PC-3 (cell line): ENCODE data around the gene ADGRL3. TPM values are rescaled to one million over a fixed set of nuclear protein-coding genes. Genes with fewer than 3 reads are reported as not detected.

ENCODE experiments used
- ATAC-seq: fragments of 200-7000 bp; cut with Tn5 transposase; 2 replicates; pipeline ENCODE4 v1.9.1; 2020; ENCODE audit warnings: mild to moderate bottlenecking, moderate library complexity
- BruUV-seq: library from RNA; stranded (reverse); fragments of 400-500 nt; replicated peaks from 2 replicates; lab custom pipeline; 2021; lab: Mats Ljungman, UMichigan
- CTCF ChIA-PET: fragments of 300-600 bp; sonication (Branson Sonifier 250); formaldehyde crosslinking; loops from one replicate; lab custom pipeline; 2022; ENCODE audit warnings: antibody characterized with exemption; lab: Charles Lee
- POLR2A ChIA-PET: fragments of 300-600 bp; sonication (Branson Sonifier 250); formaldehyde crosslinking; loops from one replicate; lab custom pipeline; 2022; ENCODE audit warnings: antibody characterized with exemption; ENCODE audit not compliant: unreplicated experiment; lab: Charles Lee
- DNase-seq: peaks from one replicate; pipeline ENCODE4 v3.0.0-alpha.2; 2015
- H2AFZ ChIP-seq: fragments of 300-600 bp; sonication (generic); 2 replicates; pipeline ENCODE4 v1.6.0; 2016; ENCODE audit warnings: antibody characterized with exemption, low read length
- H3F3A ChIP-seq: fragments of 300-600 bp; sonication (generic); one replicate; pipeline ENCODE4 v1.6.0; 2017; ENCODE audit warnings: antibody characterized with exemption, low read length, control low read depth, mild to moderate bottlenecking; ENCODE audit not compliant: unreplicated experiment
- H3K27ac ChIP-seq: fragments of 300-600 bp; sonication (generic); 2 replicates; pipeline ENCODE4 v1.5.1; 2016; ENCODE audit warnings: mild to moderate bottlenecking, low read length
- H3K27me3 ChIP-seq: fragments of 300-600 bp; sonication (generic); 2 replicates; pipeline ENCODE4 v1.6.1; 2016; ENCODE audit warnings: low read length, mixed read lengths
- H3K36me3 ChIP-seq: fragments of 300-600 bp; sonication (generic); 2 replicates; pipeline ENCODE4 v1.6.1; 2016; ENCODE audit warnings: low read depth, mixed run types, low read length, mixed read lengths
- H3K4me1 ChIP-seq: fragments of 300-600 bp; sonication (generic); 2 replicates; pipeline ENCODE4 v1.5.1; 2016; ENCODE audit warnings: low read length; ENCODE audit not compliant: insufficient read depth
- H3K4me2 ChIP-seq: fragments of 300-600 bp; sonication (generic); 2 replicates; pipeline ENCODE4 v1.6.0; 2016; ENCODE audit warnings: low read length
- H3K4me3 ChIP-seq: fragments of 300-600 bp; sonication (generic); 2 replicates; pipeline ENCODE4 v1.5.1; 2016; ENCODE audit warnings: mild to moderate bottlenecking, low read length, mixed read lengths
- H3K79me2 ChIP-seq: fragments of 300-600 bp; sonication (generic); 2 replicates; pipeline ENCODE4 v1.6.1; 2017; ENCODE audit warnings: low read length, mixed read lengths
- H3K9ac ChIP-seq: fragments of 300-600 bp; sonication (generic); 2 replicates; pipeline ENCODE4 v1.6.0; 2016; ENCODE audit warnings: mild to moderate bottlenecking, low read length
- H3K9me2 ChIP-seq: fragments of 300-600 bp; sonication (generic); replicated peaks from 2 replicates; pipeline ENCODE4 v1.6.1; 2016; ENCODE audit warnings: mixed run types, low read length, mixed read lengths
- H3K9me3 ChIP-seq: fragments of 300-600 bp; sonication (generic); 2 replicates; pipeline ENCODE4 v1.6.1; 2016; ENCODE audit warnings: low read length, mixed read lengths
- H4K20me1 ChIP-seq: fragments of 300-600 bp; sonication (generic); 2 replicates; pipeline ENCODE4 v1.6.1; 2016; ENCODE audit warnings: low read length, mixed read lengths
- CTCF ChIP-seq: fragments of 300-600 bp; sonication (generic); conservative IDR thresholded peaks from 2 replicates; pipeline ENCODE4 v1.5.1; 2017; ENCODE audit warnings: antibody characterized with exemption, low read depth, mild to moderate bottlenecking, low read length
- EZH2 ChIP-seq: fragments of 300-600 bp; sonication (generic); IDR thresholded peaks from one replicate; pipeline ENCODE4 v1.6.1; 2017; ENCODE audit warnings: antibody characterized with exemption, mild to moderate bottlenecking, low read length; ENCODE audit not compliant: unreplicated experiment
- EZH2phosphoT487 ChIP-seq: fragments of 300-600 bp; sonication (generic); IDR thresholded peaks from 2 replicates; pipeline ENCODE4 v1.6.1; 2018; ENCODE audit warnings: mild to moderate bottlenecking, antibody characterized with exemption, low read length, borderline replicate concordance
- intact Hi-C: fragments of 100-400 bp; cut with micrococcal nuclease; formaldehyde crosslinking; loops from 2 replicates; pipeline ENCODE4 v1.9.0; 2023
- total RNA-seq: library from RNA; depleted of rRNA; stranded (reverse); fragments of >200 nt; gene quantifications from 2 replicates; pipeline ENCODE4 v1.2.3, GENCODE V29; 2014

ADGRL3 gene
- total RNA-seq, 1 experiment from 2014 or later, result 0.66 TPM

GRCh38 chr4:61251129-61251528, 51.0 kb downstream of the ADGRL3 start:
- no peaks in the 10 kb centered on the region for H3K79me2 ChIP-seq
- H2AFZ ChIP-seq, result no peak overlapping the region
- ChIA-PET CTCF (no interaction called here), POLR2A (no interaction called here)
- ATAC-seq (no peak), DNase-seq (no peak)
- TF ChIP-seq CTCF (no peak), EZH2phosphoT487 (no peak), EZH2 (no peak)
- H3K4me3 ChIP-seq, result no peak overlapping the region
- no peak overlapping the region for H3K9ac ChIP-seq
- H3K4me2 ChIP-seq, result no peak overlapping the region
- H3F3A ChIP-seq, result no peaks in the 10 kb centered on the region
- peaks cover 15% of the 10 kb centered on the region for H3K4me1 ChIP-seq
- H3K27ac ChIP-seq, result no peak overlapping the region
- intact Hi-C loops, result no loop called here
- no peaks in the 10 kb centered on the region for H4K20me1 ChIP-seq
- no TSS peak for BruUV-seq
- H3K9me2 ChIP-seq, result no peaks in the 10 kb centered on the region
- H3K36me3 ChIP-seq, result no peaks in the 10 kb centered on the region
- no peaks in the 10 kb centered on the region for H3K9me3 ChIP-seq
- no peaks in the 10 kb centered on the region for H3K27me3 ChIP-seq

- H3K4me2 ChIP-seq, result no peak overlapping the region
These were observed 54.3 kb downstream of the ADGRL3 start for GRCh38 chr4:61254406-61254805.

GRCh38 chr4:61273233-61273632, 73.1 kb downstream of the ADGRL3 start:
- no peak for ATAC-seq
- BruUV-seq, result no TSS peak
- Histone ChIP-seq H3K4me3 (no peak overlapping the region), H2AFZ (no peak overlapping the region), H3K9me3 (no peaks in the 10 kb centered on the region), H3F3A (peaks cover 5% of the 10 kb centered on the region), H4K20me1 (no peaks in the 10 kb centered on the region), H3K27ac (no peak overlapping the region), H3K36me3 (no peaks in the 10 kb centered on the region), H3K79me2 (no peaks in the 10 kb centered on the region), H3K4me2 (no peak overlapping the region), H3K9ac (no peak overlapping the region), H3K4me1 (peaks cover 8% of the 10 kb centered on the region), H3K27me3 (no peaks in the 10 kb centered on the region), H3K9me2 (no peaks in the 10 kb centered on the region)
- intact Hi-C loops, result no loop called here
- no peak for DNase-seq
- ChIA-PET POLR2A (no interaction called here), CTCF (no interaction called here)
- TF ChIP-seq CTCF (no peak), EZH2phosphoT487 (no peak), EZH2 (no peak)

More at GRCh38 chr4:61254406-61254805, 54.3 kb downstream of the ADGRL3 start:
- H3K79me2 ChIP-seq, result no peaks in the 10 kb centered on the region
- ATAC-seq, result no peak
- no TSS peak for BruUV-seq
- H3K9ac ChIP-seq, result no peak overlapping the region
- no peak overlapping the region for H3K4me3 ChIP-seq
- H2AFZ ChIP-seq, result no peak overlapping the region
- H3K27ac ChIP-seq, result no peak overlapping the region
- no peaks in the 10 kb centered on the region for H4K20me1 ChIP-seq
- no peaks in the 10 kb centered on the region for H3F3A ChIP-seq
- DNase-seq, result no peak
- H3K36me3 ChIP-seq, result no peaks in the 10 kb centered on the region
- no peaks in the 10 kb centered on the region for H3K9me3 ChIP-seq
- ChIA-PET POLR2A (no interaction called here), CTCF (no interaction called here)
- intact Hi-C loops, result no loop called here
- TF ChIP-seq EZH2 (no peak), CTCF (no peak), EZH2phosphoT487 (no peak)
- peaks cover under 1% of the 10 kb centered on the region; the same call in 1 of the 2 replicates for H3K4me1 ChIP-seq
- no peaks in the 10 kb centered on the region for H3K27me3 ChIP-seq
- H3K9me2 ChIP-seq, result no peaks in the 10 kb centered on the region
